DMS114 treated with DMSO at 0.1 percent for 48 hours (cell line): ENCODE measurements around the gene ABCB9.

Experiments used
- DNase-seq: peaks from one replicate; lab custom pipeline; 2025; ENCODE audit not compliant: unreplicated experiment; lab: John Stamatoyannopoulos, UW

Gene ABCB9

GRCh38 chr12:122884091-122884826 lies 82.0 kb downstream of the ABCB9 start:
- no peak for DNase-seq

GRCh38 chr12:122882908-122883558 lies 83.2 kb downstream of the ABCB9 start:
- no peak for DNase-seq

GRCh38 chr12:122880668-122881067 lies 85.6 kb downstream of the ABCB9 start:
- peak; percentile 11 for DNase-seq

GRCh38 chr12:122880155-122880667 lies 86.1 kb downstream of the ABCB9 start:
- no peak for DNase-seq
